ENCODE results near the gene PIK3R5.

GRCh38 chr17:8896641-8897635, 68.6 kb downstream of the PIK3R5 start:
- TF ChIP-seq, protein P1, sequence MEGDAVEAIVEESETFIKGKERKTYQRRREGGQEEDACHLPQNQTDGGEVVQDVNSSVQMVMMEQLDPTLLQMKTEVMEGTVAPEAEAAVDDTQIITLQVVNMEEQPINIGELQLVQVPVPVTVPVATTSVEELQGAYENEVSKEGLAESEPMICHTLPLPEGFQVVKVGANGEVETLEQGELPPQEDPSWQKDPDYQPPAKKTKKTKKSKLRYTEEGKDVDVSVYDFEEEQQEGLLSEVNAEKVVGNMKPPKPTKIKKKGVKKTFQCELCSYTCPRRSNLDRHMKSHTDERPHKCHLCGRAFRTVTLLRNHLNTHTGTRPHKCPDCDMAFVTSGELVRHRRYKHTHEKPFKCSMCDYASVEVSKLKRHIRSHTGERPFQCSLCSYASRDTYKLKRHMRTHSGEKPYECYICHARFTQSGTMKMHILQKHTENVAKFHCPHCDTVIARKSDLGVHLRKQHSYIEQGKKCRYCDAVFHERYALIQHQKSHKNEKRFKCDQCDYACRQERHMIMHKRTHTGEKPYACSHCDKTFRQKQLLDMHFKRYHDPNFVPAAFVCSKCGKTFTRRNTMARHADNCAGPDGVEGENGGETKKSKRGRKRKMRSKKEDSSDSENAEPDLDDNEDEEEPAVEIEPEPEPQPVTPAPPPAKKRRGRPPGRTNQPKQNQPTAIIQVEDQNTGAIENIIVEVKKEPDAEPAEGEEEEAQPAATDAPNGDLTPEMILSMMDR (IDR thresholded peaks at IDR 0.05) = no peak
- no peak for TF ChIP-seq POLR2A (IDR thresholded peaks at IDR 0.05)
